ENCODE results near the gene DECR2.

DNA sequence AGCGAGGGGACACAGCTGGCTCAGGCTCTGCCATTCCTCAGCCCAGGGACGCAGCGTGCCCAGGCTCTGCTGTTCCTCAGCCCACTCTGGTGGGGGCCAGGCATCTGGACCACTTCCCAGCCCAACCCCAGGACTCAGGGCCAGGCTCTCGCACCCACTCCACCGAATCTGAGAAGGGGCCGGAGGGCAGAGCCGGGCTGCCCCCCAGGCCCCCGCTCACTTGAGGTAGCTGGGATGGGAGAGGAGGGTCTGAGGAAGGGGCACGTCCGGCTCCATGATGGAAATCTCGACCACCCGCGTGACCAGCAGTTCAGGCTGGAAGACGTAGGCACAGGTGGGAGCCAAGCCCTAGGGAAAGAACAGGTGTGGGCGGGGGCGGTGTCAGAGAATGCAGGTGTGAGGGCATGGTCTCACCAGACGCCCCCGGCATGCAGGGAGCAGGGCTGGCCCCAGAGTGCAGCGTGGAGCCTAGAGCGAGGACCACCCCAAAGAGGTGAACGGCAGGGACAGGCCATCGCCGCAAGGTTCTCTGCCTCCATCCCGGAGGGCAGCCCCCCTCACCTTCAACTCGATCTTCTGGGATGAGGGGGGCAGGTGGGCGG lies 24.8 kb upstream of the DECR2 start:
- TF ChIP-seq, protein P1, sequence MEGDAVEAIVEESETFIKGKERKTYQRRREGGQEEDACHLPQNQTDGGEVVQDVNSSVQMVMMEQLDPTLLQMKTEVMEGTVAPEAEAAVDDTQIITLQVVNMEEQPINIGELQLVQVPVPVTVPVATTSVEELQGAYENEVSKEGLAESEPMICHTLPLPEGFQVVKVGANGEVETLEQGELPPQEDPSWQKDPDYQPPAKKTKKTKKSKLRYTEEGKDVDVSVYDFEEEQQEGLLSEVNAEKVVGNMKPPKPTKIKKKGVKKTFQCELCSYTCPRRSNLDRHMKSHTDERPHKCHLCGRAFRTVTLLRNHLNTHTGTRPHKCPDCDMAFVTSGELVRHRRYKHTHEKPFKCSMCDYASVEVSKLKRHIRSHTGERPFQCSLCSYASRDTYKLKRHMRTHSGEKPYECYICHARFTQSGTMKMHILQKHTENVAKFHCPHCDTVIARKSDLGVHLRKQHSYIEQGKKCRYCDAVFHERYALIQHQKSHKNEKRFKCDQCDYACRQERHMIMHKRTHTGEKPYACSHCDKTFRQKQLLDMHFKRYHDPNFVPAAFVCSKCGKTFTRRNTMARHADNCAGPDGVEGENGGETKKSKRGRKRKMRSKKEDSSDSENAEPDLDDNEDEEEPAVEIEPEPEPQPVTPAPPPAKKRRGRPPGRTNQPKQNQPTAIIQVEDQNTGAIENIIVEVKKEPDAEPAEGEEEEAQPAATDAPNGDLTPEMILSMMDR (IDR thresholded peaks at IDR 0.05) = no peak
- TF ChIP-seq POLR2A (IDR thresholded peaks at IDR 0.05) = no peak

Data from Peyer's patch (tissue), 4 donors.